Measurements from ENCODE around the gene PPP6R3. TPM values are rescaled to one million over a fixed set of nuclear protein-coding genes. Genes with fewer than 3 reads are reported as not detected.

PPP6R3 gene
- total and polyA plus RNA-seq, 12 donors, result 40.2 to 180 (median 89.0) TPM

DNA sequence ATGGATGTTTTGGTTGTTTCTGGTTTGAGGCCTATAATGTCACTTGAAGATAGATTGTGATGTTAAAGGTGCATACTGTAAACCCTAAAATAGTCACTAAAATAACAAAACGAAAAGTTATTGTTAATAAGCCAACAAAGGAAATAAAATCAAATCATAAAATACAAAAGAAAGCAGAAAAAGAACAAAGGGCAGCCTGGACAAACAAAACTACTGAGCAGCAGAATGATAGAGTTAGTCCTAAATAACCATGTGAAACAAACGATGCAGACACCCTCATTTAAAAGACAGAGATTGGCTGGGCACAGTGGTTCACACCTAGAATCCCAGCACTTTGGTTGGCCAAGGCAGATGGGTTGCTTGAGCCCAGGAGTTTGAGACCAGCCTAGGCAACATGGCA is 132.9 kb downstream of the PPP6R3 start:
- H3K27me3 ChIP-seq, result no peaks in the 10 kb centered on the region
- peaks cover 4 to 5% of the 10 kb centered on the region in 2 donors for H3K4me1 ChIP-seq (replicated peaks in 1 of 2)
- WGBS, 4 donors, result 54 to 70% (median 67%) methylated on average over 2 of the region's 2 CpGs
- no peak for DNase-seq
- no peak overlapping the region for H3K4me3 ChIP-seq
- H3K27ac ChIP-seq, result no peak overlapping the region
- H3K9me3 ChIP-seq (replicated peaks in 1 of 3), result no peaks in the 10 kb centered on the region
- peaks cover 0 to 80% of the 10 kb centered on the region in 2 donors for H3K36me3 ChIP-seq (replicated peaks in 1 of 2)
- intact Hi-C loops (cut with DNase I), result no loop called here
- TF ChIP-seq POLR2A (IDR thresholded peaks at IDR 0.05), result no peak
- TF ChIP-seq, protein P1, sequence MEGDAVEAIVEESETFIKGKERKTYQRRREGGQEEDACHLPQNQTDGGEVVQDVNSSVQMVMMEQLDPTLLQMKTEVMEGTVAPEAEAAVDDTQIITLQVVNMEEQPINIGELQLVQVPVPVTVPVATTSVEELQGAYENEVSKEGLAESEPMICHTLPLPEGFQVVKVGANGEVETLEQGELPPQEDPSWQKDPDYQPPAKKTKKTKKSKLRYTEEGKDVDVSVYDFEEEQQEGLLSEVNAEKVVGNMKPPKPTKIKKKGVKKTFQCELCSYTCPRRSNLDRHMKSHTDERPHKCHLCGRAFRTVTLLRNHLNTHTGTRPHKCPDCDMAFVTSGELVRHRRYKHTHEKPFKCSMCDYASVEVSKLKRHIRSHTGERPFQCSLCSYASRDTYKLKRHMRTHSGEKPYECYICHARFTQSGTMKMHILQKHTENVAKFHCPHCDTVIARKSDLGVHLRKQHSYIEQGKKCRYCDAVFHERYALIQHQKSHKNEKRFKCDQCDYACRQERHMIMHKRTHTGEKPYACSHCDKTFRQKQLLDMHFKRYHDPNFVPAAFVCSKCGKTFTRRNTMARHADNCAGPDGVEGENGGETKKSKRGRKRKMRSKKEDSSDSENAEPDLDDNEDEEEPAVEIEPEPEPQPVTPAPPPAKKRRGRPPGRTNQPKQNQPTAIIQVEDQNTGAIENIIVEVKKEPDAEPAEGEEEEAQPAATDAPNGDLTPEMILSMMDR (IDR thresholded peaks at IDR 0.05), result no peak

DNA sequence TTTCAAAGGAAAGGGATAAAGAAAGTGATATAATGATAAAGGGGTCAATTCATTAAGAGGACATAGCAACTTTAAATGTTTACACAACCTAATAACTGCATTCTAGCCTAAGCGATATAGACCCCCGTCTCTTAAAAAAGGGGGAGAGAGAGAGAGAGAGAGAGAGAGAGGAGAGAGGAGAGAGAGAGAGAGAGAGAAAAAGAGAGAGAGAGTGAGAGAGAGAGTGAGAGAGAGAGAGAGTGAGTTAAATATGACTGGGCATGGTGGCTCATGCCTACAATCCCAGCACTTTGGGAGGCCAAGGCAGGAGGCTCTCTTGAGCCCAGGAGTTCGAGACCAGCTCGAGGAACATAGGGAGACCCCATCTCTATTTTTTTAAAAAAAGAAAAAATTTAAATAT is 133.6 kb downstream of the PPP6R3 start:
- peaks cover 0 to 79% of the 10 kb centered on the region in 2 donors for H3K36me3 ChIP-seq (replicated peaks in 1 of 2)
- H3K4me1 ChIP-seq (replicated peaks in 1 of 2), result peaks cover 4 to 5% of the 10 kb centered on the region in 2 donors
- 94 to 96% (median 96%) methylated on average over 4 of the region's 4 CpGs for WGBS, 4 donors
- no peak for DNase-seq
- H3K9me3 ChIP-seq (replicated peaks in 1 of 3), result no peaks in the 10 kb centered on the region
- no peak overlapping the region for H3K4me3 ChIP-seq
- TF ChIP-seq, protein P1 (IDR thresholded peaks at IDR 0.05), result no peak
- TF ChIP-seq POLR2A (IDR thresholded peaks at IDR 0.05), result no peak
- no peaks in the 10 kb centered on the region for H3K27me3 ChIP-seq
- intact Hi-C loops (cut with DNase I), result no loop called here
- no peak overlapping the region for H3K27ac ChIP-seq

DNA sequence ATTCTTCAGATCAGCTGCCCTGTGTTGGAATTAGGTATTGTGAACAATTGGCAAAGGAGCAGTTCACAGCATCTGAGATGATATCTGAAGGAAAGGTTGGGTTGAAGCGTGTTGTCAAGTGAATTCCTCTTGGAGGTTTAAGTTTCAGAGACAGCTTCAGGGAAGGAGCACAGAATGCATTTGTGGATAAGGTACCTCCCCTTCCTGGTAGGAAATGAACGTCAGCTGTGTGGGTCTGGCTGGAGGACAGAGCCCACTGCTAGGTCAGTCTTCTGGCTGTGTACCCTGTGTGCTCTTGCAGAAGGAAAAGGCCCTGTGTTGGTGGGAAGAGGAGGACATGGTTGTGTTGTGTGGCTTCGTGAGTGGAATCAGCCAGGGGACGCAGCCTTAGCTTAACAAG is 135.7 kb downstream of the PPP6R3 start:
- no peak overlapping the region for H3K4me3 ChIP-seq
- no peak for TF ChIP-seq POLR2A (IDR thresholded peaks at IDR 0.05)
- TF ChIP-seq, protein P1 (IDR thresholded peaks at IDR 0.05), result no peak
- H3K27me3 ChIP-seq, result no peaks in the 10 kb centered on the region
- intact Hi-C loops (cut with DNase I), result no loop called here
- no peaks in the 10 kb centered on the region for H3K9me3 ChIP-seq (replicated peaks in 1 of 3)
- 64 to 79% (median 74%) methylated on average over 4 of the region's 4 CpGs for WGBS, 4 donors
- H3K4me1 ChIP-seq (replicated peaks in 1 of 2), result peaks cover 4 to 5% of the 10 kb centered on the region in 2 donors
- peak overlapping the region in 2 of 5 donors; percentile 13 to 53 for H3K27ac ChIP-seq
- peaks cover 0 to 83% of the 10 kb centered on the region in 2 donors for H3K36me3 ChIP-seq (replicated peaks in 1 of 2)
- DNase-seq, result no peak

DNA sequence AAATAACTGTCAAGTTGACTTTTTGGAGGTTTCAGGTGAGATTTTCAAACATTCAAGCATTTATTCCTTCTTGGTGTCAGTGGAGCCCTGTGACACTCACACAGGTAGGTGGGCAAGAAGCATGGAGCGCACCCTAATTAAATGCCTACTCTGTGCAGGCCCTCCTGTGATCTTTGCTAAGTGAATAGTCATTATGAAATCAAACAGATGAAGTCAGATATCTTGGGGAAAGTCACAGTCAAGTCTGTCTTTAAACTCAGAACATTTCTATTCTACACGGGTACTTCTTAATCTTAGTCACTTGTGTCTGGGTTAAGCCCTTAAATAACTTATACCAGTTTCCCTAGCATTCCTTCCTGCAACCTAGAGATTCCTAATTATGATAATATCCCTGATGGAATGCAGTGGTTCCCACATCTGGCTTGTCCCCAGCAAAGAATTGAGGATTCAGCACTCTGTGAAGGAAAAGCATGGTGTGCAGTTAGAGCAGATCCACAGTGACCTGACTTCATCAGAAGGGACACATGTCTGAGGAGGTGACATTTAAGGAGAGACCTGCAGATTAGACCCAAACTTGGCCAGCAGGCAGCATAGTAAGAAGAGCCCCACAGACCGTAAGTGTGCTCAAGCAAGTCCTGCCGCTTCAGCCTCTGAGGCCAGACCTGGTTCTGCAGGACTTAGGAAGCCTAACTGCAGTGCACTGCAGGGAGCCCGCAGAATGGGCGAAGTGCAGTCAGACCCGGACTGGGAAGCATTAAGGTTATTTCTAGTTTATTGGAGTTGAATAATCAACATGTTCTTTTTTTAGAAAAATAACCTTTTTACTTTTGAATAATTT is 138.5 kb downstream of the PPP6R3 start:
- WGBS, 4 donors, result 90 to 95% (median 93%) methylated on average over 5 to 7 of the region's 7 CpGs
- DNase-seq, result no peak
- Histone ChIP-seq H3K27me3 (no peaks in the 10 kb centered on the region), H3K36me3 (replicated peaks in 1 of 2) (peaks cover 0 to 87% of the 10 kb centered on the region in 2 donors), H3K9me3 (replicated peaks in 1 of 3) (no peaks in the 10 kb centered on the region), H3K4me3 (no peak overlapping the region), H3K4me1 (replicated peaks in 1 of 2) (peaks cover 4 to 5% of the 10 kb centered on the region in 2 donors), H3K27ac (no peak overlapping the region)
- intact Hi-C loops (cut with DNase I), result no loop called here
- no peak for TF ChIP-seq POLR2A (IDR thresholded peaks at IDR 0.05)
- TF ChIP-seq, protein P1 (IDR thresholded peaks at IDR 0.05), result no peak
